Measurements from ENCODE around the gene ERMP1.
A peak's percentile ranks its signal among the peaks of the same experiment; 100 is the strongest.
"Not testable (repeated sequence)": the region's sequence is repeated elsewhere in the genome, so short reads cannot be mapped to it uniquely, and the experiment has no call there.

ERMP1 gene

DNA sequence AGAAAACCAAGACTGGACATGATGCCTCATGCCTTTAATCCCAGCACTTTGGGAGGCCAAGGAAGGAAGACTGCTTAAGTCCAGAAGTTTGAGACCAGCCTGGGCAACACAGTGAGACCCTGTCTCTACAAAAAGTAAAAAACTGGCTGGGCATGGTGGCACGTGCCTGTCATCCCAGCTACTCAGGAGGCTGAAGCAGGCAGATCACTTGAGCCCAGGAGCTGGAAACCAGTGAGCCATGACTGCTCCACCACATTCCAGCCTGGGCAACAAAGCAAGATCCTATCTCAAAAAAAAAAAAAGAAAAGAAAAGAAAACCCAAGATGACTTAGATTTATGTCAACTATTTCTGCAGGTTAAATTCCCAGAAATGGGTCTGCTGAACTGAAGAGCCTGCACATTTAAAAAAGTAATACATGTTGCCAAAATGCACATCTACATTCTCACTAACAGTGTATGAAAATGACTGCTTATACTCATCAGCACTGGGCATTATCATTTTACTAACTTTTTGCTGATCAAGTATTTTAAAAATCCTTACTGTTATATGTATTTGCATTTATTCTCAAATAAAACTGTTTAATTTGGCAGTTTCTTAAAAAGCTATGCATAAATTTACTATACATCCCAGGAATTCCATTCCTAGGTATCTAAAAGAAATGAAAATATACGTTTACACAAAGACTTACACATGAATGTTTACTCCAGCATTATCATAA is 14.3 kb downstream of the ERMP1 start:
- H3K9me3 Mint-ChIP-seq: no peaks in the 10 kb centered on the region
- H3K27me3 Mint-ChIP-seq: no peaks in the 10 kb centered on the region
- ATAC-seq (no peak), DNase-seq (no peak)
- no peak overlapping the region for H3K4me3 Mint-ChIP-seq
- H3K27ac Mint-ChIP-seq: no peak overlapping the region
- peaks cover 13% of the 10 kb centered on the region for H3K4me1 Mint-ChIP-seq
- peaks cover 23% of the 10 kb centered on the region for H3K36me3 Mint-ChIP-seq (ENCODE audit: low read depth)

DNA sequence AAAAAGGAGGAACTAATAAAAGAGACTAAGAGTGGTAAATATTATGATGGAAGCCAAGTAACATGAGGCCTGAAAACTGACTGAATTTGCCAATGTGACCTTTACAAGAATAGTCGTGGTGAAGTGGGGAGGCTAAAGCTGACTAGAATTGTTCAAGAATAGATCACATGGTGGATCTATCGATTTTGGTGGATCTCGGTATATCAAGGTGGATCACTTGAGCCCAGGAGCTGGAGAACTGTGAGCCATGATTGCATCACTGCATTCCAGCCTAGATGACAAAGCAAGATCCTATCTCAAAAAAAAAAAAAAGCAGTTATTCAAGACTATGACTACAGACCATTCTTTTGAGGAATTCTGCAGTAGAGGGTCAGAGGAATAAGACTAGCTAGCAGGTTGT is 15.1 kb downstream of the ERMP1 start:
- Mint-ChIP-seq H3K9me3 (no peaks in the 10 kb centered on the region), H3K36me3 (ENCODE audit: low read depth) (peaks cover 21% of the 10 kb centered on the region), H3K4me3 (no peak overlapping the region), H3K27me3 (no peaks in the 10 kb centered on the region), H3K27ac (no peak overlapping the region), H3K4me1 (peaks cover 13% of the 10 kb centered on the region)
- DNase-seq: no peak
- ATAC-seq: no peak

DNA sequence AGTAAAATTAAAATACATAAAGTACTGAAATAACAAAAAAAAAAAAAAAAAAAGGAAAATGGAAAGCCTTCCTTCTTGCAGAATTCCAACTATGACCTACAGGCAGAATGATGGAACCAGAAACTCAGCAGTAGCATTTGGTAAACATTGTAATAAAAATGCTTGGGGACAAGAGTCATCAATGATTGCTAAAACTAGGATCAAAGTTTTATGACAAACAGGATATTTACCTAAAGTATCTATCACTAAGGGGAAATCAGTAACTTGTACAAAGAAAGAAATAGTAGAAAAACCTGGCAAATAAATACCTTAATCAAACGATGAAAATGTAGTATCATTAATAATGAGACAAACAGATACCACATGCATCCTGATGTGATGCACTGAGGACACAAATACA is 17.5 kb downstream of the ERMP1 start:
- no peaks in the 10 kb centered on the region for H3K27me3 Mint-ChIP-seq
- no peak overlapping the region for H3K4me3 Mint-ChIP-seq
- ATAC-seq: no peak
- no peaks in the 10 kb centered on the region for H3K9me3 Mint-ChIP-seq
- peaks cover 29% of the 10 kb centered on the region for H3K36me3 Mint-ChIP-seq (ENCODE audit: low read depth)
- peaks cover 8% of the 10 kb centered on the region for H3K4me1 Mint-ChIP-seq
- DNase-seq: no peak
- no peak overlapping the region for H3K27ac Mint-ChIP-seq

DNA sequence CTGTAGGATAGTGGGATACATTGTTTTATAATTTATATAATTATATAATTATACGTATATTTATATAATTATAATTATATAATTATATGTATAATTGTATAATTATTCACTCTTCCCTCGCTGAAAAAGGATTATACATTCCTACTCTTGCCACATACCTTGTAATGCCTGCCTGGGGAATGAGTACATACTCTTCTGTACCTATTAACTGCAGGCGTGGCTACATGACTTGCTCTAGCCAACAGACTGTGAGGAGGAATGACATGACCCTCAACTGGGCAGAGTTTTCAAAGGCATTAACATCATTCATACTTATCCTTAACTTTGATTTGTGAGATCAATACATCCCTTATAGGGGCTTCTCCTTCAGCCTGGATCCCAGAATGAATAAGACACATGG is 19.1 kb downstream of the ERMP1 start:
- ATAC-seq: no peak
- Mint-ChIP-seq H3K27ac (no peak overlapping the region), H3K36me3 (ENCODE audit: low read depth) (peaks cover 36% of the 10 kb centered on the region), H3K27me3 (no peaks in the 10 kb centered on the region), H3K4me1 (peaks cover 9% of the 10 kb centered on the region), H3K9me3 (no peaks in the 10 kb centered on the region), H3K4me3 (no peak overlapping the region)
- no peak for DNase-seq

DNA sequence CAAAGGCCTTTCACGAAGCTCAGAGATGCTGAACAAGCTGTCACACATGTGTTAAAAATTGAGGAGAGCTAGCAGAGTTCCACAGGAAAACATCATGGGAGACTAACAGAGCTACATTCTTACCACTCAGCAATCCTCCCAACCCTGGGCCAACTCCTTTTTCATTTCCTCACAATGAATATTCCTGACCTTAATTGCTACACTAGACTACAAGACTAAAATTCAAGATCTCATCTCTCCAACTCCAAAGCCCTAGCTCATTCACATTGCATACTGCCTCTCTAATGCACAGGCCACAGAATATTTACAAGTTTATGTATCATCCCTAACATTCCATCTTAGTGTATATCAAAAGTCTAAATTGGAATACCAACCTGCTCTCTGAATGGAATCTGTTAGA is 21.2 kb downstream of the ERMP1 start:
- no peak for DNase-seq
- no peak for ATAC-seq
- Mint-ChIP-seq H3K27me3 (no peaks in the 10 kb centered on the region), H3K27ac (no peak overlapping the region), H3K9me3 (no peaks in the 10 kb centered on the region), H3K36me3 (ENCODE audit: low read depth) (peaks cover 30% of the 10 kb centered on the region), H3K4me1 (peaks cover 4% of the 10 kb centered on the region), H3K4me3 (no peak overlapping the region)

DNA sequence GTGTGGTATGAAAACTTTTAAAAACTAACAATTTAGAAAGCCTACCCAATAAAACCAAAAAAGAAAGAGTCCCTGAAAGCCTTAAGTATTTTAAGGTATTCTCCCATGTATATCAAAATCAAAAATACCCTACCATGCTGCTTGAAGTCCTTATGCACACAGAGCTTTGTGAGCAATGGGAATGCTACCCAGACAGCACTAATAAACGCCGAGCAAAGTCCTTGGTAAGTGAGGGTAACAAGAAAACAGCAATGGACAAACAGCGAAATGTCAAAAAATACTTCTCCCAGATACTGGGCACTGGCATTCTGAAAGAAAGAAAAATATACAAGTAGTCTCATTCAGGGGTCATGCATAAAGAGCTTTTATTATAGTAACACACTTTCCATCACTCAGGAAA is 27.4 kb downstream of the ERMP1 start:
- no peak overlapping the region for H3K27ac Mint-ChIP-seq
- DNase-seq (no peak), ATAC-seq (no peak)
- H3K4me1 Mint-ChIP-seq: peaks cover 11% of the 10 kb centered on the region
- peaks cover 14% of the 10 kb centered on the region for H3K36me3 Mint-ChIP-seq (ENCODE audit: low read depth)
- no peaks in the 10 kb centered on the region for H3K27me3 Mint-ChIP-seq
- H3K9me3 Mint-ChIP-seq: no peaks in the 10 kb centered on the region
- no peak overlapping the region for H3K4me3 Mint-ChIP-seq

DNA sequence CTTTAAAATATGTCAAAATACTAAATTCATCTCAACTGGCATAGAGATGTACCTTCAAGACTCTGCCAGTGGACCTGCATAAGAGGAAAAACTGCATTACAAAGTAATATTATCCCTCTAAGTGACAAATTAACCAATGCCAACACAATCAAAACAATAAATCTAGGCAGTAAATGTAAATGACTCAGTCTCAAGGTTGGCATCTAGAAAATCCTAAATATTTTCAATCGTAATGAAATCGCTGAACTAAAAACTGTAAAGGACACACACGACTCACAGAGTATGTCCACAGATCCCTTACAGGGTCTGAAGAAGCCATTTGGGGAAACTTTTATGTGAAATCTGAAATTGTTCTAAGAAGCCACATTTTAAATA is 31.2 kb downstream of the ERMP1 start:
- Mint-ChIP-seq H3K4me3 (no peak overlapping the region), H3K4me1 (peaks cover 23% of the 10 kb centered on the region), H3K9me3 (no peaks in the 10 kb centered on the region), H3K27ac (no peak overlapping the region), H3K36me3 (ENCODE audit: low read depth) (peaks cover 3% of the 10 kb centered on the region), H3K27me3 (no peaks in the 10 kb centered on the region)
- ATAC-seq: no peak
- no peak for DNase-seq

DNA sequence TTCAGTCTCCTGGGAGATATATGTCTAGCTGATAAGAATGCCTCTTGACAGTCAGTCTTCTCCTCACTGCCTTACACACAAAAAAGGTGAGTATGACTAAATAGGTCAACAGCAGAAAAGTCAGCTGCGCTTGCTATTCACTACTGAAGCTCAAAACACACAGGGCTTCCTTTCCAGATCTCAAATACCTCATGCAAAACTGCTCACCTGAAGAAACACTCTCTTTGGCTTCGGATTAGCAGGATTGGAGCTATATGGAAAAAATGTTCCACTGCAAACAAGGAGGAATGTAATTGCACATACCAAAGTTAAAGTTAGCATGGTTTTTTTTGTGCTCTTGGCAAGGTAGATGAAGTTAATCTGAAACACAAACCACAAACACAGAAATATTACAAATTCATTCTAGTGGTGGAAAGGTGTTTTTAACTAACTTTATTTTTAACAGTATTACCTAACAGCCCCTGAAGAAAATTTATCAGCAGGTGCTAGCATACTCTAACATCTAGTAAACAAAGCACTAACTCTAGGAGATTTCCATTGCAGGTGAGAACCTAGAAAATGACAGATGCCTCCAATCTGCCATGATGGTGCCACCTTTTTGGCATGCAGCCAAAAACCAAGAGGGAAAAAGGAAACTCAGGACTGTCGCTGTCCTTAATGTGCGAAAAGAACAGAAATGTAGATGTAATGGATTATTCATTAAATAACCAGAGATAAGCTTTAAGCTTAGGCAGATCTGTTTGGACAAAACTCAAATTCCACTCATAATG is 31.8 kb downstream of the ERMP1 start:
- Mint-ChIP-seq H3K36me3 (ENCODE audit: low read depth) (peaks cover 6% of the 10 kb centered on the region), H3K27ac (no peak overlapping the region), H3K4me3 (no peak overlapping the region), H3K27me3 (no peaks in the 10 kb centered on the region), H3K4me1 (peaks cover 23% of the 10 kb centered on the region), H3K9me3 (no peaks in the 10 kb centered on the region)
- DNase-seq (no peak), ATAC-seq (no peak)

DNA sequence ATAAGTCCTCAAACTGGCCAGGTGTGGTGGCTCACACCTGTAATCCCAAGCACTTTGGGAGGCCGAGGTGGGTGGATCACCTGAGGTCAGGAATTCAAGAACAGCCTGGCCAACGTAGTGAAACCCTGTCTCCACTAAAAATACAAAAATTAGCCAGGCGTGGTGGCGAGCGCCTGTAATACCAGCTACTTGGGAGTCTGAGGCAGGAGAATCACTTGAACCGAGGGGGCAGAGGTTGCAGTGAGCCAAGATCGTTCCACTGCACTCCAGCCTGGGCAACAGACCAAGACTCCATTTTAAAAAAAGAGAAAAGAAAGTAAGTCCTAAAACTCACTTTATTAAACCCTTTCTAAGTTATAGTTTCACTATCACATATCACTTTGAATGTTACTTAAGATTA is 32.5 kb downstream of the ERMP1 start:
- H3K9me3 Mint-ChIP-seq; DNase-seq; H3K27me3 Mint-ChIP-seq; H3K4me3 Mint-ChIP-seq; H3K36me3 Mint-ChIP-seq (ENCODE audit: low read depth); H3K27ac Mint-ChIP-seq; ATAC-seq: not testable (repeated sequence)
- peaks cover 23% of the 10 kb centered on the region for H3K4me1 Mint-ChIP-seq

DNA sequence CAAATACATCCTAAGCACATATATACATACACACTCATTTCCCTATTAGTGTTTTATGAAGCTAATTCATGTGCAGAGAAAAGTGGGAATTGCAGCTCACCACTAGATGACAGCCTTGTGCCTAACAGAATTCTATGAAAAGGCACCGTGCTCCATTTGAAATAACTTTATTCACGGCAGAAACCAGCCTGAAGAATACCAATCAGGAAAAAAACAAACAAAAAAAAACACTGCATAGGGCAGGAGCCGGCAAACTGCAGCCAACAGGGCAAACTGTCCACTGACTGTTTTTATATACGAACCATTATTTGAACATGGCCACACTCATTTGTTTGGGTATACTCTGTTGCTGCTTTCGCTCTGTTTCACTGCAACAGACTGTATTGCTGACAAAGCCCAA is 33.6 kb downstream of the ERMP1 start:
- Mint-ChIP-seq H3K27ac (no peak overlapping the region), H3K36me3 (ENCODE audit: low read depth) (peaks cover 6% of the 10 kb centered on the region), H3K4me3 (no peak overlapping the region), H3K4me1 (peaks cover 24% of the 10 kb centered on the region), H3K27me3 (no peaks in the 10 kb centered on the region), H3K9me3 (no peaks in the 10 kb centered on the region)
- DNase-seq (no peak), ATAC-seq (peak; percentile 20)

DNA sequence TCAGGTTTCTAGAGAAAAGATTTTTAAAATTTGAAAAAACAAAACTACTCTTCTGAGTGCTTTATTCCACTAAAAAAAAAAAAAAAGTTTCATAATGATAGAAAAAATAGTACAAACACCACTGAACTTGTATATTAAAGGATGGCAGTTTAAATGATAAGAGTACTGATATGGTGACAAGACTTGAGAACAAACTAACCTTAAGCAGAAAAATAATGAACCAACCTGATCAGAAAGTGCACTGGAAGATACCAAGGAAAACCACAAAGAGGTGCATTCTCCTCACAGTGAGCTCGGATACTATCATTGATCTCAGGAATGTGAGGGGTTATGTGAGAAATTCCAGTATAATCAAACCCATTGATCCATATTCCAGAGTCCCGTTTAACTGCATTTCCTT is 34.3 kb downstream of the ERMP1 start:
- no peak for ATAC-seq
- no peak for DNase-seq
- Mint-ChIP-seq H3K27me3 (no peaks in the 10 kb centered on the region), H3K4me1 (peaks cover 30% of the 10 kb centered on the region), H3K36me3 (ENCODE audit: low read depth) (peaks cover 6% of the 10 kb centered on the region), H3K4me3 (no peak overlapping the region), H3K9me3 (no peaks in the 10 kb centered on the region), H3K27ac (peak overlapping the region; percentile 59)

DNA sequence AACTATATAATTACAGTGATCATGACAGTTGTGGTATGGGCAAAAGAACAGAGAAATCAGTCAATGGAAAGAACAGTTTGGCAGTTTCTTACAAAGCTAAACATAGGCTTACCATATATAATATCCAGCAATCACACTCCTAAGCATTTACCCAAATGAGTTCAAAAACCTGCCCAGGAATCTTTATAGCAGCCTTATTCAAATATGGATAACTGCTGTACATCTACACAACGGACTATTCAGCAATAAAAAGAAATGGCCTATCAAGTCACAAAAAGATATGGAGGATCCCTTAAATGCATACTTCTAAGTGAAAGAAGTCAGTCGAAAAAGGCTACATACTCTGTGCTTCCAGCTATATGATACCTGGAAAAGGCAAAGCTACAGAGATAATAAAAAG is 36.6 kb downstream of the ERMP1 start:
- Mint-ChIP-seq H3K27ac (no peak overlapping the region), H3K4me3 (no peak overlapping the region), H3K4me1 (peaks cover 49% of the 10 kb centered on the region), H3K9me3 (no peaks in the 10 kb centered on the region), H3K27me3 (no peaks in the 10 kb centered on the region), H3K36me3 (ENCODE audit: low read depth) (peaks cover 14% of the 10 kb centered on the region)
- ATAC-seq (no peak), DNase-seq (no peak)

DNA sequence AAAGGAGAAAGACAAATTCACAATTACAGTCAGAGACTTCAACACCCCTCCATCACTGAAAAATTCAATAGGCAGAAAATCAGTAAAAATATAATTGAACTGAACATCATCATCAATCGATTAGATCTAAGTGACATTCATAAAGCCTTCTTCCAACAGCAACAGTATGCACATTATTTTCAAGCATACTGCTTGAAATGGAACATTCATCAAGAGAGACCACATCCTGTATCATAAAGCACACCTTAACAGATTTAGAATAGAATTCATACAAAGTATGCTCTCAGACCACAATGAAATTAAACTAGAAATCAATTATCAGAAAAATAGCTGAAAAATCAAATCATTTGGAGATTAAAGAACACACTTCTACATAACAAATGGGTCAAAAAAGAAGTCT is 39.1 kb downstream of the ERMP1 start:
- Mint-ChIP-seq H3K27ac (no peak overlapping the region), H3K4me1 (peaks cover 43% of the 10 kb centered on the region), H3K36me3 (ENCODE audit: low read depth) (peaks cover 29% of the 10 kb centered on the region), H3K4me3 (no peak overlapping the region), H3K27me3 (no peaks in the 10 kb centered on the region), H3K9me3 (no peaks in the 10 kb centered on the region)
- ATAC-seq: no peak
- no peak for DNase-seq

DNA sequence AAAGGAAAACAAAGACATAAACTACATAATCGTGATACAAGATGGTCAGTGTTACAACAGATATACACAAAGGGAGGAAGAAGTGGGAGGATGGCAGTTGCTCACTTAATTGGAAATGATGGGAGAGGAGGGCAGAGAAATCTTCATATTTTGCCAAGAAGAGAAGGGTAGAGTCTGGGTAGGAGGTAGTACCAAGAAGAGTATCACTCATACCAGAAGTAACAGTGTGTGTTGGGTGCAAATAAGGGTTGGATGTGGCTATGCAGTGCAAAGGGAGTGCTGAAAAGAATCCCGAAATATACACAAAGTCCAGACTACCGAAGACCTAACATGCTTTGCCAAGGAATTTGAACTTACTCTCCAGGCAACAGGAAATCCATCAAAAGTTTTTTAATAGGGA is 41.0 kb downstream of the ERMP1 start:
- Mint-ChIP-seq H3K36me3 (ENCODE audit: low read depth) (peaks cover 46% of the 10 kb centered on the region), H3K4me1 (peaks cover 56% of the 10 kb centered on the region), H3K4me3 (no peak overlapping the region), H3K9me3 (no peaks in the 10 kb centered on the region), H3K27ac (no peak overlapping the region), H3K27me3 (no peaks in the 10 kb centered on the region)
- no peak for DNase-seq
- no peak for ATAC-seq

DNA sequence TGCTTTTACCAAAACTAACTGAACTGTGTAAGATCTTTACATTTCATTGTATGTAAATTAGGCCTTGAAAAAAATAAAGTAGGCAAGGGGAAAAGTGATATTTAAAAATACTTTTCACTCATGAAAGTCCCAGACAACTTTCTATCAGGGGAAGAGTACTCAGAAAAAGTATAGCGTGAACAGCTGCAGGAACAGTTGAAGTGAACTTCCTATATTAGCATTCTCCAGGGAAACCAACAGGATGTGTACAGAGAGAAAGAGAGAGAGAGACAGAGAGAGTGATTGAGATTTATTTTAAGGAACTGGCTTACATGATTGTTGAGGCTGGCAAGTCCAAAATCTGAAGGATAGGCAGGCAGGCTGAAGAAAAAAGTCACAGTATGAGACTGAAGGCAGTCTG is 42.0 kb downstream of the ERMP1 start:
- ATAC-seq (no peak), DNase-seq (no peak)
- Mint-ChIP-seq H3K4me3 (no peak overlapping the region), H3K27me3 (no peaks in the 10 kb centered on the region), H3K27ac (no peak overlapping the region), H3K4me1 (peaks cover 59% of the 10 kb centered on the region), H3K9me3 (no peaks in the 10 kb centered on the region), H3K36me3 (ENCODE audit: low read depth) (peaks cover 50% of the 10 kb centered on the region)

All from activated naive CD8-positive, alpha-beta T cell treated with anti-CD3 and anti-CD28 coated beads, Interleukin-2, amount 50 U/mL, for 24 hours (primary cell).